Mesenchymal stem cell (in vitro differentiated cells and primary cell): Measurements from ENCODE around the gene PRKG1.

Experiments used
- DNase-seq: peaks from one replicate; pipeline ENCODE4 v3.0.0-alpha.2; 2013
- H2AFZ ChIP-seq: one replicate; pipeline ENCODE4 v1.6.1; 2013; ENCODE audit warnings: low read depth, mild to moderate bottlenecking, control low read depth, inconsistent platforms, low read length, moderate library complexity
- H2AK5ac ChIP-seq: 2 replicates; pipeline ENCODE4 v1.6.1; 2013; ENCODE audit warnings: low read length, moderate library complexity, mild to moderate bottlenecking, inconsistent platforms; ENCODE audit not compliant: severe bottlenecking
- H2BK120ac ChIP-seq: one replicate; pipeline ENCODE4 v1.6.1; 2013; ENCODE audit warnings: low read depth, mild to moderate bottlenecking, inconsistent platforms, low read length, moderate library complexity
- H2BK12ac ChIP-seq, 2 experiments: one replicate each; pipeline ENCODE4 v1.6.1; 2013; ENCODE audit warnings: inconsistent platforms in 2 of 2, low read length in 2 of 2, mild to moderate bottlenecking in 2 of 2, moderate library complexity in 2 of 2, control low read depth in 1 of 2
- H2BK15ac ChIP-seq: one replicate; pipeline ENCODE4 v1.6.1; 2013; ENCODE audit warnings: mild to moderate bottlenecking, low read depth, inconsistent platforms; ENCODE audit not compliant: poor library complexity, severe bottlenecking
- H2BK5ac ChIP-seq: 2 replicates; pipeline ENCODE4 v1.6.1; 2013; ENCODE audit warnings: low read depth, mild to moderate bottlenecking, low read length, control low read depth, inconsistent platforms; ENCODE audit not compliant: poor library complexity, severe bottlenecking
- H3K14ac ChIP-seq, 2 experiments: one replicate each; pipeline ENCODE4 v1.6.1; 2013; ENCODE audit warnings: inconsistent platforms in 2 of 2, low read length in 2 of 2, control low read depth in 1 of 2, mild to moderate bottlenecking in 1 of 2, moderate library complexity in 1 of 2
- H3K18ac ChIP-seq, 2 experiments: one replicate each; pipeline ENCODE4 v1.6.1; 2013; ENCODE audit warnings: inconsistent platforms in 2 of 2, low read length in 2 of 2, control low read depth in 1 of 2, low read depth in 1 of 2, mild to moderate bottlenecking in 1 of 2
- H3K23ac ChIP-seq, 2 experiments: one replicate each; pipeline ENCODE4 v1.6.1; 2013; ENCODE audit warnings: inconsistent platforms in 2 of 2, low read length in 2 of 2, mild to moderate bottlenecking in 2 of 2, moderate library complexity in 2 of 2, control low read depth in 1 of 2
- H3K27ac ChIP-seq: 2 replicates; pipeline ENCODE4 v1.5.1; 2013; ENCODE audit warnings: mild to moderate bottlenecking, moderate library complexity, low read length, control low read depth, inconsistent platforms; ENCODE audit not compliant: poor library complexity, severe bottlenecking
- H3K27me3 ChIP-seq, 2 experiments: 2 replicates each; pipeline versions ENCODE4 v1.6.1 to v1.7.0; 2013; ENCODE audit warnings: low read length in 2 of 2, mild to moderate bottlenecking in 2 of 2, moderate library complexity in 2 of 2, control low read depth in 1 of 2, inconsistent platforms in 1 of 2; ENCODE audit not compliant: control insufficient read depth in 1 of 2, insufficient read depth in 1 of 2
- H3K36me3 ChIP-seq, 2 experiments: 2 replicates each; pipeline versions ENCODE4 v1.6.1 to v1.7.0; 2013; ENCODE audit warnings: low read length in 2 of 2, control low read depth in 1 of 2, inconsistent platforms in 1 of 2, low read depth in 1 of 2, mild to moderate bottlenecking in 1 of 2; ENCODE audit not compliant: insufficient read depth in 2 of 2, control insufficient read depth in 1 of 2
- H3K4ac ChIP-seq, 2 experiments: one replicate each; pipeline ENCODE4 v1.6.1; 2013; ENCODE audit warnings: inconsistent platforms in 2 of 2, low read length in 2 of 2, mild to moderate bottlenecking in 2 of 2, moderate library complexity in 2 of 2, control low read depth in 1 of 2, low read depth in 1 of 2
- H3K4me1 ChIP-seq: 2 replicates; pipeline ENCODE4 v1.6.1; 2013; ENCODE audit warnings: low read depth, low read length, control low read depth; ENCODE audit not compliant: control insufficient read depth, insufficient read depth
- H3K4me2 ChIP-seq: 2 replicates; pipeline ENCODE4 v1.6.1; 2013; ENCODE audit warnings: low read length, mild to moderate bottlenecking, inconsistent platforms; ENCODE audit not compliant: poor library complexity, severe bottlenecking
- H3K4me3 ChIP-seq, 2 experiments: 2 replicates each; pipeline versions ENCODE4 v1.5.1 to v1.7.0; 2013; ENCODE audit warnings: low read length in 2 of 2, mild to moderate bottlenecking in 2 of 2, control low read depth in 1 of 2, low read depth in 1 of 2; ENCODE audit not compliant: insufficient read depth in 1 of 2
- H3K79me1 ChIP-seq: replicated peaks from 2 replicates; pipeline ENCODE4 v1.6.1; 2013; ENCODE audit warnings: mild to moderate bottlenecking, control low read depth, low read length, inconsistent platforms; ENCODE audit not compliant: poor library complexity, severe bottlenecking
- H3K9ac ChIP-seq: 2 replicates; pipeline ENCODE4 v1.7.0; 2013; ENCODE audit warnings: mild to moderate bottlenecking, low read length, moderate library complexity
- H3K9me3 ChIP-seq: 2 replicates; pipeline ENCODE4 v1.7.0; 2013; ENCODE audit warnings: mild to moderate bottlenecking, low read length; ENCODE audit not compliant: control insufficient read depth
- H4K8ac ChIP-seq: one replicate; pipeline ENCODE4 v1.6.1; 2013; ENCODE audit warnings: inconsistent platforms, mild to moderate bottlenecking, low read length, moderate library complexity
- H4K91ac ChIP-seq: one replicate; pipeline ENCODE4 v1.6.1; 2013; ENCODE audit warnings: mild to moderate bottlenecking, low read length, inconsistent platforms
- WGBS: methylation state at CpG from one replicate; pipeline ENCODE4 v1.1.7; 2013; ENCODE audit warnings: mixed read lengths; 5-methylcytosine and 5-hydroxymethylcytosine counted together

The PRKG1 gene

GRCh38 chr10:52128056-52128683 is 1053.9 kb downstream of the PRKG1 start:
- Histone ChIP-seq H4K91ac (no peak overlapping the region), H3K14ac (no peak overlapping the region), H3K18ac (no peak overlapping the region), H2BK12ac (no peak overlapping the region), H3K9ac (no peak overlapping the region), H3K36me3 (no peaks in the 10 kb centered on the region), H2BK15ac (no peak overlapping the region), H3K27me3 (no peaks in the 10 kb centered on the region), H3K9me3 (no peaks in the 10 kb centered on the region), H3K4me1 (no peaks in the 10 kb centered on the region), H3K4ac (no peak overlapping the region), H2AFZ (no peak overlapping the region), H4K8ac (no peak overlapping the region), H2BK5ac (no peak overlapping the region), H3K4me3 (no peak overlapping the region), H3K79me1 (no peaks in the 10 kb centered on the region), H2AK5ac (no peak overlapping the region), H3K23ac (no peak overlapping the region), H2BK120ac (no peak overlapping the region), H3K27ac (no peak overlapping the region), H3K4me2 (no peak overlapping the region)
- DNase-seq: no peak
- 76% methylated on average over 7 of the region's 8 CpGs for WGBS

- H3K4me2 ChIP-seq: no peak overlapping the region
- no peak overlapping the region for H2BK15ac ChIP-seq
- no peak overlapping the region for H3K18ac ChIP-seq
- no peak overlapping the region for H2BK5ac ChIP-seq
- no peak for DNase-seq
- no peaks in the 10 kb centered on the region for H3K36me3 ChIP-seq
- H3K23ac ChIP-seq: no peak overlapping the region
- no peak overlapping the region for H3K9ac ChIP-seq
- no peak overlapping the region for H2BK120ac ChIP-seq
- no peak overlapping the region for H2BK12ac ChIP-seq
- H4K91ac ChIP-seq: no peak overlapping the region
- H3K27ac ChIP-seq: no peak overlapping the region
- H3K79me1 ChIP-seq: no peaks in the 10 kb centered on the region
- no peaks in the 10 kb centered on the region for H3K9me3 ChIP-seq
- H3K27me3 ChIP-seq: no peaks in the 10 kb centered on the region
- no peak overlapping the region for H3K14ac ChIP-seq
- H2AFZ ChIP-seq: no peak overlapping the region
- no CpG with 5 or more reads among the region's 3 CpGs for WGBS
- no peaks in the 10 kb centered on the region for H3K4me1 ChIP-seq
- H3K4me3 ChIP-seq: no peak overlapping the region
- no peak overlapping the region for H3K4ac ChIP-seq
- H2AK5ac ChIP-seq: no peak overlapping the region
- H4K8ac ChIP-seq: no peak overlapping the region
These were observed 1055.3 kb downstream of the PRKG1 start for GRCh38 chr10:52129410-52130178.

- Histone ChIP-seq H3K4me1 (no peaks in the 10 kb centered on the region), H2BK120ac (no peak overlapping the region), H2AK5ac (no peak overlapping the region), H2BK15ac (no peak overlapping the region), H3K18ac (no peak overlapping the region), H3K4me3 (no peak overlapping the region), H3K9me3 (no peaks in the 10 kb centered on the region), H3K14ac (no peak overlapping the region), H3K4me2 (no peak overlapping the region), H3K79me1 (no peaks in the 10 kb centered on the region), H3K27me3 (no peaks in the 10 kb centered on the region), H2BK12ac (no peak overlapping the region), H2AFZ (no peak overlapping the region), H3K27ac (no peak overlapping the region), H3K9ac (no peak overlapping the region), H4K91ac (no peak overlapping the region), H4K8ac (no peak overlapping the region), H3K4ac (no peak overlapping the region), H2BK5ac (no peak overlapping the region), H3K23ac (no peak overlapping the region), H3K36me3 (peaks cover 0 to 3% of the 10 kb centered on the region in 2 experiments)
- DNase-seq: no peak
- 55% methylated on average over 2 of the region's 2 CpGs for WGBS
These were observed 1060.8 kb downstream of the PRKG1 start for GRCh38 chr10:52135101-52135500.

- no peak overlapping the region for H3K4ac ChIP-seq
- no peak for DNase-seq
- WGBS: no CpG with 5 or more reads among the region's 2 CpGs
These were observed 1062.6 kb downstream of the PRKG1 start for GRCh38 chr10:52136921-52137320.

More at GRCh38 chr10:52136921-52137320, 1062.6 kb downstream of the PRKG1 start:
- H3K4me1 ChIP-seq: no peaks in the 10 kb centered on the region
- no peak overlapping the region for H3K9ac ChIP-seq
- no peaks in the 10 kb centered on the region for H3K79me1 ChIP-seq
- H4K91ac ChIP-seq: no peak overlapping the region
- no peak overlapping the region for H3K4me2 ChIP-seq
- no peak overlapping the region for H2AK5ac ChIP-seq
- H2BK120ac ChIP-seq: no peak overlapping the region
- H2AFZ ChIP-seq: no peak overlapping the region
- H3K27me3 ChIP-seq: no peaks in the 10 kb centered on the region
- no peak overlapping the region for H2BK5ac ChIP-seq
- H3K14ac ChIP-seq: no peak overlapping the region
- H3K9me3 ChIP-seq: no peaks in the 10 kb centered on the region
- no peak overlapping the region for H4K8ac ChIP-seq
- no peak overlapping the region for H3K23ac ChIP-seq
- H3K27ac ChIP-seq: no peak overlapping the region
- H3K18ac ChIP-seq: no peak overlapping the region
- no peak overlapping the region for H3K4me3 ChIP-seq
- no peak overlapping the region for H2BK15ac ChIP-seq
- peaks cover 0 to 3% of the 10 kb centered on the region in 2 experiments for H3K36me3 ChIP-seq
- H2BK12ac ChIP-seq: no peak overlapping the region
